Sigmoid colon (tissue), 7 donors: ENCODE measurements around the gene GCSAML. TPM values are rescaled to one million over a fixed set of nuclear protein-coding genes. Genes with fewer than 3 reads are reported as not detected.

Experiments
- DNase-seq: peaks from one replicate; pipeline ENCODE4 v3.0.0-alpha.2; 2019
- H3K27ac ChIP-seq, 4 donors: fragments of 200-600 bp; sonication (generic); one replicate each; pipeline ENCODE4 v1.5.1; 2016 to 2019; ENCODE audit warnings: mild to moderate bottlenecking in 1 of 4
- H3K27me3 ChIP-seq, 3 donors: fragments of 200-600 bp; sonication (generic); one replicate each; pipeline ENCODE4 v1.5.1; 2019; ENCODE audit warnings: mild to moderate bottlenecking in 1 of 3
- H3K36me3 ChIP-seq, 4 donors: fragments of 200-600 bp; sonication (generic); one replicate each; pipeline ENCODE4 v1.5.1; 2016 to 2019
- H3K4me1 ChIP-seq, 4 donors: fragments of 200-600 bp; sonication (generic); one replicate each; pipeline ENCODE4 v1.5.1; 2017 to 2019
- H3K4me3 ChIP-seq, 4 donors: fragments of 200-600 bp; sonication (generic); one replicate each; pipeline ENCODE4 v1.5.1; 2017 to 2019; ENCODE audit warnings: mild to moderate bottlenecking in 2 of 4, moderate library complexity in 1 of 4
- H3K9me3 ChIP-seq, 4 donors: fragments of 200-600 bp in 3 of 4; sonication (generic) in 3 of 4; one replicate each; pipeline versions ENCODE4 v1.5.1 to v1.6.1; 2013 to 2019
- CTCF ChIP-seq, 4 experiments: fragments of 450-650 bp in 3 of 4; fragments of 200-600 bp in 1 of 4; IDR thresholded peaks; one replicate each; pipeline ENCODE4 v1.5.1; 2016 to 2019; ENCODE audit warnings: antibody characterized with exemption in 4 of 4, mild to moderate bottlenecking in 3 of 4, moderate library complexity in 2 of 4
- EP300 ChIP-seq, 4 donors: sonication (generic); formaldehyde crosslinking; IDR thresholded peaks; one replicate each; pipeline ENCODE4 v1.6.1; 2017; ENCODE audit warnings: antibody characterized with exemption in 4 of 4
- POLR2A ChIP-seq, 2 donors: fragments of 450-650 bp; IDR thresholded peaks; one replicate each; pipeline ENCODE4 v1.6.1; 2016; ENCODE audit warnings: antibody characterized with exemption in 2 of 2, mild to moderate bottlenecking in 2 of 2, moderate library complexity in 2 of 2
- POLR2AphosphoS5 ChIP-seq, 4 donors: sonication (generic); formaldehyde crosslinking; IDR thresholded peaks; one replicate each; pipeline ENCODE4 v1.6.1; 2017; ENCODE audit warnings: antibody characterized with exemption in 4 of 4
- WGBS, 2 donors: extraction: QIAGEN DNeasy Blood & Tissue Kit; methylation state at CpG; one replicate each; pipeline ENCODE4 v1.1.7; 2013; 5-methylcytosine and 5-hydroxymethylcytosine counted together
- intact Hi-C: fragments of 100-400 bp; cut with DNase I; formaldehyde crosslinking; loops from one replicate; pipeline ENCODE4 v1.15.1; 2023
- polyA plus RNA-seq, 3 donors: library from polyadenylated mRNA; stranded (reverse); fragments of 200-250 nt; gene quantifications; one replicate each; pipeline ENCODE4 v1.2.3, GENCODE V29; 2013
- total RNA-seq, 4 donors: library from RNA; depleted of rRNA; stranded (reverse); fragments of >200 nt; gene quantifications; one replicate each; pipeline ENCODE4 v1.1.0, GENCODE V29; 2016
- donor health status: healthy with polysubstance abuse.
- donor health status: Bipolar disorder and iron deficiency.
- donor health status: healthy.

Gene GCSAML
- total and polyA plus RNA-seq, 7 donors = 0.04 to 1.4 (median 0.38) TPM; not detected in 3

- TF ChIP-seq EP300 (IDR thresholded peaks at IDR 0.05) (no peak), CTCF (IDR thresholded peaks at IDR 0.05) (no peak), POLR2A (IDR thresholded peaks at IDR 0.05) (no peak), POLR2AphosphoS5 (IDR thresholded peaks at IDR 0.05) (no peak)
- Histone ChIP-seq H3K4me1 (peaks cover 0 to 6% (median 0%) of the 10 kb centered on the region in 4 donors), H3K27ac (no peak overlapping the region), H3K27me3 (no peaks in the 10 kb centered on the region), H3K9me3 (no peaks in the 10 kb centered on the region), H3K36me3 (no peaks in the 10 kb centered on the region), H3K4me3 (no peak overlapping the region)
- no peak for DNase-seq
- WGBS, 2 donors = 52 to 73% methylated on average over 5 of the region's 5 CpGs
- intact Hi-C loops = no loop called here
These were observed 842 bp upstream of the GCSAML start for GRCh38 chr1:247548092-247548491.

- TF ChIP-seq POLR2AphosphoS5 (IDR thresholded peaks at IDR 0.05) (no peak), POLR2A (IDR thresholded peaks at IDR 0.05) (no peak), CTCF (IDR thresholded peaks at IDR 0.05) (no peak), EP300 (IDR thresholded peaks at IDR 0.05) (no peak)
- Histone ChIP-seq H3K27me3 (no peaks in the 10 kb centered on the region), H3K4me1 (peaks cover 0 to 6% (median 0%) of the 10 kb centered on the region in 4 donors), H3K9me3 (no peaks in the 10 kb centered on the region), H3K27ac (peak overlapping the region in 1 of 4 donors; percentile 32), H3K36me3 (no peaks in the 10 kb centered on the region), H3K4me3 (no peak overlapping the region)
- intact Hi-C loops = no loop called here
- DNase-seq = no peak
- 57 to 58% methylated on average over 1 of the region's 1 CpG for WGBS, 2 donors
These were observed 2.8 kb downstream of the GCSAML start for GRCh38 chr1:247551721-247552120.

GRCh38 chr1:247552231-247552630 is 3.3 kb downstream of the GCSAML start:
- no peak for DNase-seq
- Histone ChIP-seq H3K4me3 (no peak overlapping the region), H3K36me3 (no peaks in the 10 kb centered on the region), H3K9me3 (no peaks in the 10 kb centered on the region), H3K4me1 (peaks cover 0 to 6% (median 0%) of the 10 kb centered on the region in 4 donors), H3K27me3 (no peaks in the 10 kb centered on the region), H3K27ac (peak overlapping the region in 1 of 4 donors; percentile 32)
- intact Hi-C loops = no loop called here
- TF ChIP-seq POLR2AphosphoS5 (IDR thresholded peaks at IDR 0.05) (no peak), CTCF (IDR thresholded peaks at IDR 0.05) (no peak), EP300 (IDR thresholded peaks at IDR 0.05) (no peak), POLR2A (IDR thresholded peaks at IDR 0.05) (no peak)
- WGBS, 2 donors = 64 to 82% methylated on average over 2 of the region's 2 CpGs

- TF ChIP-seq EP300 (IDR thresholded peaks at IDR 0.05) = no peak
- intact Hi-C loops = no loop called here
- WGBS, 2 donors = 83 to 86% methylated on average over 2 of the region's 2 CpGs
- no peaks in the 10 kb centered on the region for H3K36me3 ChIP-seq
- no peak for DNase-seq
- no peaks in the 10 kb centered on the region for H3K4me1 ChIP-seq
- no peaks in the 10 kb centered on the region for H3K9me3 ChIP-seq
- H3K27me3 ChIP-seq = no peaks in the 10 kb centered on the region
- H3K27ac ChIP-seq = no peak overlapping the region
- H3K4me3 ChIP-seq = no peak overlapping the region
These were observed 9.2 kb downstream of the GCSAML start for GRCh38 chr1:247557926-247558674.

GRCh38 chr1:247561711-247562110 is 12.8 kb downstream of the GCSAML start:
- DNase-seq = no peak
- no peaks in the 10 kb centered on the region for H3K9me3 ChIP-seq
- no peaks in the 10 kb centered on the region for H3K4me1 ChIP-seq
- H3K27me3 ChIP-seq = no peaks in the 10 kb centered on the region
- H3K27ac ChIP-seq = no peak overlapping the region
- no peaks in the 10 kb centered on the region for H3K36me3 ChIP-seq
- H3K4me3 ChIP-seq = no peak overlapping the region
- no peak for TF ChIP-seq CTCF (IDR thresholded peaks at IDR 0.05)
- intact Hi-C loops = no loop called here
- WGBS, 2 donors = 79 to 80% methylated on average over 10 of the region's 10 CpGs
